Stimulated activated CD4-positive, alpha-beta T cell treated with anti-CD3 and anti-CD28 coated beads, Interleukin-4, amount 100 ng/mL, for 48 hours (primary cell): ENCODE measurements around the gene CCNJ.
"Not testable (repeated sequence)": the region's sequence is repeated elsewhere in the genome, so short reads cannot be mapped to it uniquely, and the experiment has no call there.

Experiments
- DNase-seq, 2 donors: peaks; one replicate each; pipeline ENCODE4 v3.0.0-alpha.2; 2020; ENCODE audit warnings: low read depth in 2 of 2

Gene CCNJ, protein sequence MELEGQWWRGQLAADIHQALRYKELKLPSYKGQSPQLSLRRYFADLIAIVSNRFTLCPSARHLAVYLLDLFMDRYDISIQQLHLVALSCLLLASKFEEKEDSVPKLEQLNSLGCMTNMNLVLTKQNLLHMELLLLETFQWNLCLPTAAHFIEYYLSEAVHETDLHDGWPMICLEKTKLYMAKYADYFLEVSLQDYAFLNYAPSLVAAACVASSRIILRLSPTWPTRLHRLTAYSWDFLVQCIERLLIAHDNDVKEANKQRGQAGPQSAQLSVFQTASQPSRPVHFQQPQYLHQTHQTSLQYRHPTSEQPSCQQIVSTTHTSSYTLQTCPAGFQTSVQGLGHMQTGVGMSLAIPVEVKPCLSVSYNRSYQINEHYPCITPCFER

GRCh38 chr10:96043033-96043892 lies at the start of gene CCNJ:
Gene CCNJ, plus strand, starts transcription at chr10:96043583. Its CDS starts 811 bp downstream, at chr10:96044394.
- DNase-seq: peak; percentile 72 to 77

DNA sequence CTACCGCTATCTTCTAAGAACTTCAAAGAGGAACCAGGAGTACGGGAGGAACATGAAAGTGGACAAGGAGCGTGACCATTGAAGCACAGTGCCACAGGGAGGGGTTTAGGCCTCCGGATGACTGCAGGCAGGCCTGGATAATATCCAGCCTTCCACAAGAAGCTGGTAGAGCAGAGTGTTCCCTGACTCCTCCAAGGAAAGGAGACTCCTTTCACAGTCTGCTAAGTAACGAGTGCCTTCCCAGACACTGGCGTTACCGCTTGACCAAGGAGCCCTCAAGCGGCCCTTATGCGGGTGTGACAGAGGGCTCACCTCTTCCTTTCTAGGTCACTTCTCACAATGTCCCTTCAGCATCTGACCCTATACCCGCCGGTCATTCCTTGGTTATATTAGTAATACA lies 49.0 kb upstream of the CCNJ start:
- DNase-seq: not testable (repeated sequence)

GRCh38 chr10:95998255-95998784 lies 45.1 kb upstream of the CCNJ start:
- DNase-seq: no peak

GRCh38 chr10:96013956-96014355 lies 29.4 kb upstream of the CCNJ start:
- DNase-seq: no peak

DNA sequence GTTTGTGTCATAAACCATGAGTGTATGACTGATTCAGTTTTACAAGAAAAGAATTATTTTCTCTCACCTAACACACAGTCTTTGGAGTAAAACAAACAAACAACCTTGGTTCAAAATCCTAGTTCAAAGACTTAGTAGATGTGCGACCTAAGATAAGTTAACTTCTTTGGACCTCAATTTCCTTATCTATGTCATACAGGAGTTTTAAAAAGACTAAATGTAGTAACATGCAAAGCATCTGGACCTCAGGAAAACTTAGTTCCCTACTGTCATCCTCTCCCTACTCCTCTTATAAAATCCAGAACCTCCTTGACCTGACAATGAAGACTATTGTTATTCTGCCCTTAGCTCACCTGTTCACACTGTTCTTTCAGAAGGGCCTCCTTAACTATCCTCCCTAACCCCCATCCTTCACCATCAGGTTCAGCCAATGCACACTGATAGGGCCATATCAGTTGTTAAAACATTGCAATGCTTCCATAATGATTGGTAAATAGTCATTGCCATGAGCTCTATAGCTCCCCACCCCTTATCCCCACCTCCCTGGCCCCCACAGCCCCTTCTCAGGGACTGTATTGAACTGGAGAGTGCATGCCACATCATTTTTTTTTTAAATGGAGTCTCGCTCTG lies 28.8 kb upstream of the CCNJ start:
- DNase-seq: no peak

- DNase-seq: peak; percentile 1 to 6
Observed at GRCh38 chr10:96017191-96017687, 26.1 kb upstream of the CCNJ start.

DNA sequence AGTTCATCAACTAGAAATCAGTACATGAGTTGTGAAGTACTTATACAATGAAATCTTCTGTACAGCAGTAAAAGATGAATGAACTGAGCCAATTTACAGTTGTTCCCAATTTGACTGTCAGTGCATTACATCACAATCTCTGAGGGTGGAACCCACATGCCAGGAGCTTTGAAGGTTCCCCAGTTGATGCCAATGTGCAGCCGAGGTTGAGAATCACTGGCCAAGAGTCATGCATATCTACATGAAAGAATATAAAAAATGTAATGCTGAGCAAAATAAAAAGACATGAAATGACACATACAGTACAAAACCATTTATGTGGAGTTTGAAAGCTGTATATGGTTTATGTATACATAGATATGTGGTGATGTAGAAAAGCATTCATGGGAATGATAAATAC lies 22.1 kb upstream of the CCNJ start:
- no peak for DNase-seq

- no peak for DNase-seq
Observed at GRCh38 chr10:96022739-96023138, 20.6 kb upstream of the CCNJ start.

GRCh38 chr10:96023168-96023567 lies 20.2 kb upstream of the CCNJ start:
- DNase-seq: no peak

DNA sequence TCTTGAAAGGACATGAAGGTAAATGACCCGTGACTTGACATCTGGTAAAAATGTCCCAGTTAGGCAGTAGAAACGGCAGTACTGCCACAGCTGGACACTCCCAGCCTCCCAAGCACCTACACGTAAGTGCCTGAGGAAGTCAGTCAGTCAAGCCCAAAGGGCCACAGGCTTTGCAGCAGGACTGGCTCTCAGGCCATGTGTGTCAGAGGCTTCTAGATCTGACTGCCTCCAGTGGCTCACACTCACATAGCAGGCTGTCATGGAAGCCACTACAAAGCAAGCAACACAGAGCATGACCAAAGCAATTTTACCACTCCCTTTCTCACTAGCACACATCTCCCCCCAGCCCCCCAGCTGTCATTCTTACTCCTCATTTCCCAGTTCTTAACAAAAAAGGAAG lies 17.8 kb upstream of the CCNJ start:
- no peak for DNase-seq

- DNase-seq: no peak
Observed at GRCh38 chr10:96034625-96035024, 8.8 kb upstream of the CCNJ start.

GRCh38 chr10:96038476-96039387 lies 4.7 kb upstream of the CCNJ start:
- DNase-seq: no peak

- no peak for DNase-seq
Observed at GRCh38 chr10:96041146-96041545, 2.2 kb upstream of the CCNJ start.

DNA sequence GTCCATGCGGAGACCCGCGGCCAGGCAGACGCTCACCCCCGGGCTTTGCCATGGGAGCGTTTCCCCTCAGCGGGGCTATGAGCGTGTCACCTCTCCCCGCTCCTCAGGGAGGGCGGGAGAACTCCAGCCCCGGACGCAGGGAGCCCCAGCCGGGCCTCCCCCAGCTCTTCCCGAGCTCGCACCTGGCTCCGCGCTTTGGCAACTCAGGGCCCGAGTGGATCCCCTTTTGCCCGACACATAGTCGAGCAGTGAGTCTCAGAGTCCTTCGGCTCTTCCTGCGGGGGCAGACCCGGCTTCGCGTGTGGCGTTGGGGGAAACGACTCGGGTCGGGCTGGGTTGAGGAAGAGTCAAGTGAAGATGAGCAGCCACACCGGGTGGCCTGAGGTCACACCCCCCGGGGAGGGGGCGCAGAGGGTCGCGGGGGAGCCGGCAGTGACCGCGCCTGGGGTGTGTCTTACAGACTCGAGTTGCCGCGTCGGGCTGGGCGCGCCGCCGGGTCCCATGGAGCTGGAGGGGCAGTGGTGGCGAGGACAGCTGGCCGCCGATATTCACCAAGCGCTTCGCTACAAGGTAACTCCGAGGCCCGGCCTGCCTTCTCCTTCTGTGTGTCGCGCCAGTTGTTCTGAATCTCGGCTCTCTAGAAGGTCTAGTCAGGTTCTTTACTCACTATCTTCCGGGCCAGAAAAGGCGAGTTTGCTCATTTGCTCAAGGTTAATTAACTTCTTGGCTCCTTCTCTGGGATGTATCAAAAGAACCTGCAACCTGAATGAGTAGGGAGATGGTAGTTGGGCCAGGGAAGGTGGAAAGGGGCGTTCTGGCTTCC lies 721 bp downstream of the CCNJ start:
- peak; percentile 18 to 26 for DNase-seq

GRCh38 chr10:96044736-96045135 lies 1.4 kb downstream of the CCNJ start:
- DNase-seq: no peak

- DNase-seq: no peak
Observed at GRCh38 chr10:96046546-96046945, 3.2 kb downstream of the CCNJ start.

- DNase-seq: no peak
Observed at GRCh38 chr10:96047004-96047649, 3.7 kb downstream of the CCNJ start.

GRCh38 chr10:96047925-96048324 lies 4.5 kb downstream of the CCNJ start:
- DNase-seq: not testable (repeated sequence)

DNA sequence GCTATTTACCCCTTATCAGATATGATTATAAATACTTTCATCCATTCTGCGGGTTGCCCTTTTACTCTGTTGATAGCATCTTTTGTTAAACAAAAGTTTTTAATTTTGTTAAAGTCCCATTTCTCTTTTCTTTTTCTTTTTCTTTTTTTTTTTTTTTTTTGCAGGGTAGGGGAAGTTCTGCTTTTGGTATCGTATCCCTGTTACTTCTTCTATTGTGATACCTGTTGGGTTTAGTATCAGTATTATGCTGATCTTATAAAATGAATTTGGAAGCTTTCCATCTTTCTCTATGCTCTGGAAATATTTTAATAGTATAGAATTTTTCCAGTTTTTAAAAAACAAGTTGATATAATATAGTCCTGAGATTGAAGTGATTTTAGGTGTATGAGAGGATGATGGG lies 6.0 kb downstream of the CCNJ start:
- no peak for DNase-seq

DNA sequence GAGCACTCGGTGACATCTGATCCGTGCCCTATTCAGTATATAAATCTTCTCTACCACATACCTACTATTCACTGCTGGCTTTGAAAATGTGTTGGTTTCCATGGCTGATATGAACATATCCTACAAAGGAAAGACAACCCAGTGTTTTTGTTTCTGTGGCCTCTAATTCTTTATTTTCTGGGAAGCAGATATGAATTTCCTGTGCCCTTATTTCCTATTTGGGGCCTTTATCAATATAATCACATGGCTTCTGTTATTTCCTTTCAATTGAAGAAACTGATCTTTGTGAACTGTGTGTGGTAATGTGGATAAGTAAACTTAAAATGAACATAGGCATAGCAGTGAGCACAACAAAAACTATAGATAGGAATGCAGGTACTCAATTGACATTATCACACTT lies 10.6 kb downstream of the CCNJ start:
- DNase-seq: no peak
